Endothelial cell of umbilical vein (primary cell): ENCODE measurements around the gene FTO. TPM values are rescaled to one million over a fixed set of nuclear protein-coding genes. Genes with fewer than 3 reads are reported as not detected.

Experiments used
- BruUV-seq: library from RNA; stranded (reverse); fragments of 400-500 nt; replicated peaks from 2 replicates; lab custom pipeline; 2021; lab: Mats Ljungman, UMichigan
- CTCF ChIA-PET: fragments of 300-600, 350-600 bp; sonication (Branson Sonifier 250); formaldehyde crosslinking; loops from one replicate; lab custom pipeline; 2021; ENCODE audit warnings: antibody characterized with exemption, inconsistent platforms; lab: Charles Lee
- POLR2A ChIA-PET: fragments of 300-600, 350-600 bp; sonication (Branson Sonifier 250); formaldehyde crosslinking; loops from one replicate; lab custom pipeline; 2021; ENCODE audit warnings: antibody characterized with exemption, inconsistent platforms; lab: Charles Lee
- DNase-seq: peaks from one replicate; pipeline ENCODE4 v3.0.0-alpha.2; 2011; ENCODE audit warnings: low read depth, low spot score
- FAIRE-seq: peaks from 2 replicates; lab custom pipeline; 2011; peaks lifted over from hg19 to GRCh38; lab: Jason Lieb, UNC
- H2AFZ ChIP-seq: 2 replicates; pipeline ENCODE4 v1.6.0; 2012; ENCODE audit warnings: low read depth, low read length, control low read depth, inconsistent platforms
- H3K27ac ChIP-seq: 2 replicates; pipeline ENCODE4 v1.5.1; 2011; ENCODE audit warnings: low read depth, mild to moderate bottlenecking, control low read depth, low read length, moderate library complexity; ENCODE audit not compliant: insufficient read depth
- H3K27me3 ChIP-seq, 2 experiments: 2 replicates each; pipeline versions ENCODE4 v1.6.0 to v1.6.1; 2011; ENCODE audit warnings: low read length in 2 of 2, mixed read lengths in 1 of 2; ENCODE audit not compliant: control insufficient read depth in 2 of 2, insufficient read depth in 2 of 2
- H3K36me3 ChIP-seq, 2 experiments: 2 replicates in 1 of 2; 3 replicates in 1 of 2; pipeline ENCODE4 v1.5.1; 2011; ENCODE audit warnings: low read length in 2 of 2, mild to moderate bottlenecking in 1 of 2, moderate library complexity in 1 of 2; ENCODE audit not compliant: control insufficient read depth in 2 of 2, insufficient read depth in 2 of 2; ENCODE audit errors: extremely low read depth in 1 of 2
- H3K4me1 ChIP-seq: 3 replicates; pipeline ENCODE4 v1.5.1; 2011; ENCODE audit warnings: mild to moderate bottlenecking, low read length; ENCODE audit not compliant: control insufficient read depth, insufficient read depth; ENCODE audit errors: extremely low read depth
- H3K4me2 ChIP-seq: 2 replicates; pipeline ENCODE4 v1.6.1; 2011; ENCODE audit warnings: low read length, control low read depth, mixed read lengths; ENCODE audit not compliant: insufficient read depth
- H3K4me3 ChIP-seq, 3 experiments: fragments of 200-600 bp in 1 of 3; sonication (generic), shearing (Covaris generic) in 1 of 3; replicated peaks in 1 of 3; 2 replicates each; pipeline ENCODE4 v1.5.1; 2011 to 2016; ENCODE audit warnings: control low read depth in 3 of 3, low read length in 3 of 3, mild to moderate bottlenecking in 2 of 3, inconsistent platforms in 1 of 3, low read depth in 1 of 3, moderate library complexity in 1 of 3; ENCODE audit not compliant: insufficient read depth in 1 of 3
- H3K79me2 ChIP-seq: 2 replicates; pipeline ENCODE4 v1.6.0; 2012; ENCODE audit warnings: low read length, inconsistent platforms; ENCODE audit not compliant: control insufficient read depth, insufficient read depth
- H3K9ac ChIP-seq: replicated peaks from 2 replicates; pipeline ENCODE3; 2011; ENCODE audit warnings: low read length, control low read depth; ENCODE audit not compliant: insufficient read depth; ENCODE audit errors: extremely low read depth
- H3K9me1 ChIP-seq: replicated peaks from 3 replicates; pipeline ENCODE4 v1.6.0; 2011; ENCODE audit warnings: mild to moderate bottlenecking, low read length; ENCODE audit not compliant: control insufficient read depth, insufficient read depth; ENCODE audit errors: extremely low read depth
- H3K9me3 ChIP-seq: replicated peaks from 2 replicates; pipeline ENCODE4 v1.5.1; 2012; ENCODE audit warnings: low read length, inconsistent platforms; ENCODE audit not compliant: control insufficient read depth, insufficient read depth
- H4K20me1 ChIP-seq: replicated peaks from 2 replicates; pipeline ENCODE3; 2011; ENCODE audit warnings: mild to moderate bottlenecking, low read length; ENCODE audit not compliant: control insufficient read depth, insufficient read depth; ENCODE audit errors: extremely low read depth
- EZH2 ChIP-seq: IDR thresholded peaks from 2 replicates; pipeline ENCODE4 v1.6.1; 2012; ENCODE audit warnings: borderline replicate concordance, low read depth, mild to moderate bottlenecking, moderate library complexity, low read length, inconsistent platforms; ENCODE audit not compliant: severe bottlenecking
- FOS ChIP-seq: IDR thresholded peaks from 2 replicates; pipeline ENCODE4 v1.6.1; 2011; ENCODE audit warnings: mild to moderate bottlenecking, low read length, moderate library complexity, borderline replicate concordance; ENCODE audit not compliant: insufficient read depth
- GATA2 ChIP-seq: IDR thresholded peaks from 2 replicates; pipeline ENCODE4 v1.7.0; 2011; ENCODE audit warnings: low read depth, mild to moderate bottlenecking, moderate library complexity, mixed read lengths, low read length; ENCODE audit not compliant: insufficient read length, insufficient read depth
- JUN ChIP-seq: IDR thresholded peaks from 2 replicates; pipeline ENCODE4 v1.6.1; 2011; ENCODE audit warnings: borderline replicate concordance, low read depth; ENCODE audit not compliant: insufficient read length, insufficient read depth
- MYC ChIP-seq: IDR thresholded peaks from one replicate; pipeline ENCODE4 v1.6.1; 2011; ENCODE audit warnings: mild to moderate bottlenecking, low read depth, low read length
- POLR2A ChIP-seq: IDR thresholded peaks from 2 replicates; pipeline ENCODE4 v1.6.1; 2012; ENCODE audit warnings: low read depth, mild to moderate bottlenecking, control low read depth, low read length
- POLR2AphosphoS5 ChIP-seq: IDR thresholded peaks from 2 replicates; pipeline ENCODE4 v1.6.1; 2012; ENCODE audit warnings: low read depth, mild to moderate bottlenecking, control low read depth, low read length, moderate library complexity; ENCODE audit not compliant: insufficient read depth
- dilution Hi-C: fragments of 300-500 bp; cut with MboI; formaldehyde crosslinking; loops from one replicate; pipeline ENCODE4 v1.15.0; 2019; ENCODE audit warnings: low sequenced_read_pairs; ENCODE audit not compliant: extremely low pct_ligation_motif_present
- intact Hi-C: fragments of 100-400 bp; cut with micrococcal nuclease; formaldehyde crosslinking; loops from one replicate; pipeline ENCODE4 v1.10.0; 2022
- polyA plus RNA-seq, 4 experiments: library from polyadenylated mRNA; depleted of rRNA in 3 of 4; stranded (reverse) in 3 of 4; unstranded in 1 of 4; fragments of >200 nt; gene quantifications; 2 replicates each; pipeline versions ENCODE4 v1.2.1 to v1.2.3, GENCODE V29; 2011 to 2012; ENCODE audit warnings: missing spikeins in 1 of 4
- total RNA-seq: library from RNA; stranded (reverse); gene quantifications from 2 replicates; pipeline ENCODE4 v1.2.3, GENCODE V29; 2021
- TF ChIP-seq, protein P1 (sequence below): IDR thresholded peaks from 2 replicates; pipeline ENCODE4 v1.6.1; 2011; ENCODE audit not compliant: insufficient read depth, insufficient read length
- TF ChIP-seq, protein P2 (sequence below), 2 donors: IDR thresholded peaks; 1 replicate in 1 of 2; 2 replicates in 1 of 2; pipeline ENCODE4 v1.5.1; 2011; ENCODE audit warnings: low read length in 2 of 2, mild to moderate bottlenecking in 2 of 2, moderate library complexity in 2 of 2, control low read depth in 1 of 2, inconsistent platforms in 1 of 2, low read depth in 1 of 2; ENCODE audit not compliant: insufficient read depth in 1 of 2; ENCODE audit errors: extremely low read depth in 1 of 2

FTO gene
- total and polyA plus RNA-seq, 2 donors (not counting 3 experiments of a cell fraction or from before 2014, with no cell fraction given): 48.6 to 87.1 TPM

DNA sequence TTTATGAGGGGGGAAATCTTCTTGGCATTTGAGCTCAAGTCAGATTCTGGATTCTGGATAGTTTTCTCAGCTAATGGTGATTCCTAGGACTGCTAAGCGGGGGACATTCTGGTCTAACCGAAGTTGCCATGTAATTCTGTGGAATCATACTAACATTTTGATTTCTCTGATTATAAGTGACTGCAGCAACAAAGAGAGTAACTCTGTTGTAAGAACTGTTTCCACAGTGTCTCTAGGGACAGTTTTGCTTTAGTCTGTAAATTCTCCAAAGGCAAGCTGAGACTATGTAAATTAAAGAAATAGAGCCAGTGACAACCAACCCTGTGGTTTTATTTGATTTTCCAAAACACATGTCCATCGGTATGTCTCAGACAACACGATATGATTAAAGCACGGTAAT is 296.4 kb downstream of the FTO start:
- Histone ChIP-seq H2AFZ (no peak overlapping the region), H3K36me3 (no peaks in the 10 kb centered on the region), H3K4me2 (no peak overlapping the region), H4K20me1 (no peaks in the 10 kb centered on the region), H3K4me1 (no peaks in the 10 kb centered on the region), H3K9ac (no peak overlapping the region), H3K27ac (no peak overlapping the region), H3K4me3 (no peak overlapping the region), H3K9me3 (no peaks in the 10 kb centered on the region), H3K9me1 (no peaks in the 10 kb centered on the region), H3K27me3 (no peaks in the 10 kb centered on the region), H3K79me2 (no peaks in the 10 kb centered on the region)
- DNase-seq (no peak), FAIRE-seq (no peak)
- ChIA-PET POLR2A (no interaction called here), CTCF (interaction anchor here (2.1 kb wide), 1 partner anchor 78 kb away, joined by 6 read pairs; no protein-coding TSS in a partner anchor)
- BruUV-seq: no TSS peak
- intact Hi-C loops: no loop called here
- dilution Hi-C loops: no loop called here
- TF ChIP-seq, protein P1, sequence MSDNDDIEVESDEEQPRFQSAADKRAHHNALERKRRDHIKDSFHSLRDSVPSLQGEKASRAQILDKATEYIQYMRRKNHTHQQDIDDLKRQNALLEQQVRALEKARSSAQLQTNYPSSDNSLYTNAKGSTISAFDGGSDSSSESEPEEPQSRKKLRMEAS: no peak
- TF ChIP-seq POLR2AphosphoS5: no peak
- TF ChIP-seq EZH2: no peak
- TF ChIP-seq POLR2A: no peak
- no peak for TF ChIP-seq FOS
- no peak for TF ChIP-seq MYC
- no peak for TF ChIP-seq JUN
- TF ChIP-seq GATA2: no peak
- TF ChIP-seq, protein P2, sequence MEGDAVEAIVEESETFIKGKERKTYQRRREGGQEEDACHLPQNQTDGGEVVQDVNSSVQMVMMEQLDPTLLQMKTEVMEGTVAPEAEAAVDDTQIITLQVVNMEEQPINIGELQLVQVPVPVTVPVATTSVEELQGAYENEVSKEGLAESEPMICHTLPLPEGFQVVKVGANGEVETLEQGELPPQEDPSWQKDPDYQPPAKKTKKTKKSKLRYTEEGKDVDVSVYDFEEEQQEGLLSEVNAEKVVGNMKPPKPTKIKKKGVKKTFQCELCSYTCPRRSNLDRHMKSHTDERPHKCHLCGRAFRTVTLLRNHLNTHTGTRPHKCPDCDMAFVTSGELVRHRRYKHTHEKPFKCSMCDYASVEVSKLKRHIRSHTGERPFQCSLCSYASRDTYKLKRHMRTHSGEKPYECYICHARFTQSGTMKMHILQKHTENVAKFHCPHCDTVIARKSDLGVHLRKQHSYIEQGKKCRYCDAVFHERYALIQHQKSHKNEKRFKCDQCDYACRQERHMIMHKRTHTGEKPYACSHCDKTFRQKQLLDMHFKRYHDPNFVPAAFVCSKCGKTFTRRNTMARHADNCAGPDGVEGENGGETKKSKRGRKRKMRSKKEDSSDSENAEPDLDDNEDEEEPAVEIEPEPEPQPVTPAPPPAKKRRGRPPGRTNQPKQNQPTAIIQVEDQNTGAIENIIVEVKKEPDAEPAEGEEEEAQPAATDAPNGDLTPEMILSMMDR (IDR thresholded peaks at IDR 0.05; ENCODE audit: extremely low read depth in 1 of 2, insufficient read depth in 1 of 2, low read depth in 1 of 2, low read length in 2 of 2): no peak
